Skeletal muscle cell (primary cell): ENCODE data around the gene TMEM184A.

ENCODE experiments used
- DNase-seq: peaks from one replicate; pipeline ENCODE4 v3.0.0-alpha.2; 2010; ENCODE audit warnings: low read depth
- H3K4me3 ChIP-seq: 2 replicates; pipeline ENCODE4 v1.5.1; 2011; ENCODE audit warnings: low read depth, mild to moderate bottlenecking, control low read depth, low read length, moderate library complexity

The TMEM184A gene

GRCh38 chr7:1555813-1556543 is at the start of gene TMEM184A:
TMEM184A (minus strand) TSS chr7:1556205; CDS start chr7:1555484, 721 bp downstream.
- no peak within 1 kb of the TSS for H3K4me3 ChIP-seq
- no peak for DNase-seq

DNA sequence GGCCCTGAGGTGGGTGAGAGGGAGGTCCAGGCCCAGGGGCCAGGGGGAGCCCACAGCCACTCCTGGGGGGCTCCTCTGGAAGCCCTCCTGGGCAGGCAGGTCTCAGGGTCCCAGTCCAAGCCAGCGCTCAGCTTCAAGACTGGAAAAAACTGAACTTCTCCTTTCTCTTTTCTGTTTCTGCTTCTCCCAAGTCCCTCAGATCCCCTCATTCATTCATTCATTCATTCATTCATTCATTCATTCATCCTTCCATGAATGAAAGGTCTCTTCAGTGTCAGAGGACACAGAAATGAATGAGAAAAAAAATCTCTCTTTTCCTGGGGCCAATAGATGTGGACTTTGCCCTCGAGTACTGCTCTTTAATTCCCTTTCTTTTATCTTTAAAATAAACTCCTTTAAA is 48.4 kb upstream of the TMEM184A start:
- H3K4me3 ChIP-seq: no peak overlapping the region
- DNase-seq: no peak

- H3K4me3 ChIP-seq: no peak overlapping the region
- DNase-seq: no peak
Measured at GRCh38 chr7:1603346-1604225, 47.6 kb upstream of the TMEM184A start.

GRCh38 chr7:1602386-1602785 is 46.4 kb upstream of the TMEM184A start:
- H3K4me3 ChIP-seq: no peak overlapping the region
- DNase-seq: no peak

DNA sequence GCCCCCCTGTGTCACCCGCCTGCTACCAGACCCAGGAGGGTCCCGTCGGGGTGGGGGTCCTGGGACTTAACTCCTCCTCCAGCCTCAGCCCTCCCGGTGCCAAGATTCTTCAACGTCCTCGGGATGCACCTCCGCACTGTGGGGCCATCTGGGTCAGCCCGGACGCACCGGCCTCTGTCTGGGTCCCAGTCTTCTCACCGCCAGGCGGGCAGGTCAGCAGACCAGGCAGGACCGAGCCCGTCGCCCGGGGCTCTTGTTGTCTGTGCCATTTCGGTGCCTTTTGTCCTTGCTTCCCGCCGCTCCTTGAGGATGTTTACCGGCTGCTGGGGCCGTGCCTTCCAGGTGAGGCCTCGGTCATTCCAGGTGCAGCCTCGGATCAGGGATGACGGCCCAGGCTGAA is 46.0 kb upstream of the TMEM184A start:
- no peak for DNase-seq
- H3K4me3 ChIP-seq: no peak overlapping the region

DNA sequence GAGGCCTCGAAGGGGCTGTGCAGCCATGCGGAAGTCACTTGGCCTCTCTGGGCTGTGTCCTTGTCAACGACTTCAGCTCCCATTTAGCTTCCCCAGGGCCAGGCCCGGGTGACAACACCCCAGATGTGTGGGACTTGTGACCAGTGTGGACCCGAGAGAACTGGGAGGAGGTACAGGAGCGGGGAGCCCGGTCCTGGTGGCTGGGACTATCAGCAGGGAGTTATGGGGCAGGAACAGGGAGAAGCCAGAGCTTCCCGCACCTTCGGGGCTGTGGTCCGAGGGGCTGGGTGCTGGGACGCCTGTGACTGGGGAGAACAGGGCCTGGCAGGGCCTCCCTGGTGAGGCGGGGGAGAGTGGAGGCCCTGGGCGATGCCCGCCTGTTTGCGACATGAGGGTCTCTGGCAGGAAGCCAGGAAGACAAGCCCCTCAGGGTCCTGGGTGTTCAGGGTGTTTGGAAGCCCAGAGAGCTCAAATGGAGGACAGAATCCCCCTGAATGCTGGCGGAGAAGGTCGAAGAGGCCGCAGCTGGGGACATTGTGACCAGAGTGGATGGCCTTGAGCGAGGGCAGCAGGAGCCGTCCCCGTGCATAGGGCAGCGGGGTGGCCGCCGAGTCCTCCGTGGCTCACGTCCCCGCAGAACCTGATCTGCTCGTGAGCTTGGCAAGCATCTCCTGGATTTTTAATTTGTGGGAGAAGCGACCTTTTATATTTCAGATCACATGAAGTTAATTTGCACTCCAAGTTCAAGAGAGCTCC is 43.8 kb upstream of the TMEM184A start:
- DNase-seq: no peak
- H3K4me3 ChIP-seq: no peak overlapping the region

- no peak for DNase-seq
- H3K4me3 ChIP-seq: no peak overlapping the region
Measured at GRCh38 chr7:1598961-1599639, 43.1 kb upstream of the TMEM184A start.

GRCh38 chr7:1598286-1598685 is 42.3 kb upstream of the TMEM184A start:
- H3K4me3 ChIP-seq: no peak overlapping the region

GRCh38 chr7:1597791-1598190 is 41.8 kb upstream of the TMEM184A start:
- no peak for DNase-seq
- no peak overlapping the region for H3K4me3 ChIP-seq

More at GRCh38 chr7:1598286-1598685, 42.3 kb upstream of the TMEM184A start:
- no peak for DNase-seq

DNA sequence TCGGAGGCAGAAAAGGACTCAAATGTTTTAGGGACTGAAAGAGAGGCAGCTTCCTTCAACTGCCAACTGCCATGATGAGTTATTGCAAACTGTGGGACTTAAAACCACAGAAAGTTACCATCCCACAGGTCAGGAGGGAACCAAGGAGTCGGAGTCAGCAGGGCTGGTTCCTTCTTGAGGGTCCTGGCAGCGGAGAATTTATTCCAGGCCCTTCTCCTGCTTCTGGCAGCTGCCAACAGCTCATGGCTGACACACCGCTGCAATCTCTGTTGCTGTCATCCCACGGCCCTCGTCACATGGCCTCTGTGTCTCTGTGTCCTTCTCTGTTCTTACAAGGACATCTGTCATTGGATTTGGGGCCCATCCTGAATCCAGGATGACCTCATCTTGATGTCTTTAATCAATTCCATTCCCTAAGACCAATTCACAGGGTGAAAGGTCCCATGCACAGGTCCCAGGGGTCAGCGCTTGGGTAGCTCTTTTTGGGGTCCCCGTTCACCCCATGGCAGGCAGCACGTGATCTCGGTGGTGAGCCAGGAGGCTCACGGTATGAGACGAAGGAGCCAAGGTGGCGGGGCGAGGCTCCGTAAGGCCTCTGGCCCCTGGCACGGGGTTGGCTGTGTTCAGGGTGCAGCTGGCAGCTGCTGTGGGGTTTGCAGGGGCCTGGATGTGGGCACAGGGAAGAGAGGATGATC is 41.2 kb upstream of the TMEM184A start:
- DNase-seq: no peak

DNA sequence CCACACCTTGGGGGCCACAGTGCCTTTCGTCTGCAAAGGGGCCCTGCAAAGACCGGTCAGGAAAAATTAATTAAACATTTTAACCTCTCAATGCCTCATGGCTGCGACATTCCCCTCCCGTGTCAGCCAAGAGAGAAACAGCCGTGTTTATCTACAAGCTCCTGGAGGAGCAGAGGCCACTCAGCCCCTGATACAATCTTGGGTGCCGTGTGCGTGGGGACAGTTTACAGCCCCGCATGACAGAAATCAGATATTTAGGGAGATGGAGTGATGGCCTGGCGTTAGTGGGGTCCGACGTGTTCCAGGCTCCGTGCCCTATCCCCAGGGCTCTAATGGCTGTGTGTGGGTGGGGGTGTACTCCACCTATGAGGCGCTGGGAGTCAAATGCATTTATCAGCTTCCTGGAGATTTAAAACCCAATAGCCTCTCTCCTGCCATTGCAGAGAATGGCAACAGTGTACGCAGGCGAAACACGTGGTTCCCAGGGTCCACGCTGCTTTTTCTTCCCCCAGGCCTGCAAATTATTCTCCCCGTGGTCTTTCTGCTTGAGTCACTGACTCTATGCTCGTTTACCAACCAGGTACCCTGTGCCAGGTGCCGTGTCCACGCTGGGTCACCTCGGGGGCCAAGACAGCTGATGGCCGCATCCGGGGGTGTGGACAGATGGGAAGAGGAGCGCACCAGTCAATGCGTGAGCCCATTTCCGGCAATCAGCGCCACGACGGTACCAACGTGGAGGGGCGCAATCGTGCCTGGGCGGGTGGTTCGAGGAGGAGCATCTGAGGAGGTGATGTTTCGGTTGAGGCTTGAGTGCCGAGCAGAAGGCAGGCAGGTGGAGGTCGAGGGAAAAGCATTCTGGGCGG is 40.4 kb upstream of the TMEM184A start:
- no peak for DNase-seq
- no peak overlapping the region for H3K4me3 ChIP-seq

More for the DNA sequence above, 41.2 kb upstream of the TMEM184A start:
- H3K4me3 ChIP-seq: no peak overlapping the region

- DNase-seq: no peak
- H3K4me3 ChIP-seq: no peak overlapping the region
Measured at GRCh38 chr7:1595636-1596035, 39.6 kb upstream of the TMEM184A start.

DNA sequence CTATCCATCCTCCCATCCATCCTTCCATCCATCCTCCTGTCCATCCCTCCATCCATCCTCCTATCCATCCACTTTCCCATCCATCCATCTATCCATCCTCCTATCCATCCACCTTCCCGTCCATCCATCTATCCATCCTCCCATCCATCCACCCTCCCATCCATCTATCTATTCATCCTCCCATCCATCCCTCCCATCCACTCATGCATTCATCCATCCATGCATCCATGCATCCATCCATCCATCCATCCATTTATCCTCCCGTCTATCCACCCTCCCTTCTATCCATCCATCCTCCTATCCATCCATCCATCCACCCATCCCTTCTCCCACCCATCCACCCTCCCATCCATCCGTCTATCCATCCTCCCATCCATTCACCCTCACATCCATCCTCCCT is 39.0 kb upstream of the TMEM184A start:
- no peak for DNase-seq
- no peak overlapping the region for H3K4me3 ChIP-seq

DNA sequence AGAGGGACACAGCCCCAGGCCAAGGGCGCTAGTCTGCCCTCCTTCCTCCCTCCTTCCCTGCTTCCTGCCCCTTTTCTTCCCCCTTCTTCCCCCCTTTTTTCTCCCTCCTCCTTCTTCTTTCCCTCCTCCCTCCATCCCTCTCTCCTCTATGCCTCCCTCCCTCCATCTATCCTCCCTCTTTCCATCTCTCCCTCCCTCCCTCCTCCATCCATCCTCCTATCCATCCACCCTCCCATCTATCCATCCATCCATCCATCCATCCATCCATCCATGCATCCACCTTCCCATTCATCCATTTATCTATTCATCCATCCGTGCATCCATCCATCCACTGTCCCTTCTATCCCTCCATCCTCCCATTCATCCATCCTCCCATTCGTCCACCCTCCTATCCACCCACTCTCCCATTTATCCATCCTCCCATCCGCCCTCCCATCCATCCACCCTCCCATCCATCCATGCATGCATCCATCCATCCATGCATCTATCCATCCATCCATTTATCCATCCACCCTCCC is 38.0 kb upstream of the TMEM184A start:
- no peak for DNase-seq
- H3K4me3 ChIP-seq: no peak overlapping the region

GRCh38 chr7:1593091-1593866 is 37.3 kb upstream of the TMEM184A start:
- no peak overlapping the region for H3K4me3 ChIP-seq
- no peak for DNase-seq

GRCh38 chr7:1592299-1592871 is 36.4 kb upstream of the TMEM184A start:
- H3K4me3 ChIP-seq: no peak overlapping the region
- no peak for DNase-seq

GRCh38 chr7:1591876-1592275 is 35.9 kb upstream of the TMEM184A start:
- no peak for DNase-seq
- H3K4me3 ChIP-seq: no peak overlapping the region
